NCI-H82 (cell line): ENCODE measurements around the gene MORN1.

Experiments
- DNase-seq: peaks from one replicate; lab custom pipeline; 2025; lab: John Stamatoyannopoulos, UW

Gene MORN1

DNA sequence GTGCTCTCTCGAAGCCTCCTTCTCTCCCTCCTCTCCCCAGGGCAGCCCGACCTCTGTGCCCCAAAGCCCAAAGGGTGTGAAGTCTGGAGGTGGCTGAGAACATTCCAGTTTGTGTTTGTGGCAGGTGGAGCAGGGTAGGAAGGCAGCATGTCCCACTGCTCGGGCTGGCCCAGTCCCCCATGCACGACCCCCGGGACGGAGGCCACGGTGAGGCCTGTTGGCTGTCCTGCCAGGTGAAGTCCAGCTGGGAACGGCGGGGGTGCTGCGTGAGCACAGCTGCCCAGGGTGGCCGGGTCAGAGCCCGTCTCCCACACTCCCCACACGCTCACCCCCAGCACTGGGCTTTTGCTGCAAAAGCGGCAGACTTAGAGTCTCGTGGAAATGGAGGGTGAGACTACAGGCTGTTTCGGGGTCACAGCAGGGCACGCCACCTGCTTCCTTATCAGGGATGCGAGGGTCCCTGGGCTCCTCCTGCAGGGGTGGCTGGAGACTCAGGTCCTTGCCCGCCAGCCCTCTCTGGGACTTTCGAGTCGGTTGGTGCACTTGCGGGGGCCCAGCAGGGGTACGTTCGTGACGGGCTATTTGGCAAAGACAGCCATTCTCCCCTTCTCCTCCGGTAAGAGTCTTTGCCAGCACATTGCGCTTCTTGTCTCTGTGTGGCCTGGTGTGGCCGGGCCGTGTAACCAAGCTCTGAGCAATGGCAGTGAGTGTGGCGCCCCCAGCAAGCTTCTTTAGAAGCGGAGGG is 40.3 kb downstream of the MORN1 start:
- DNase-seq, result no peak

DNA sequence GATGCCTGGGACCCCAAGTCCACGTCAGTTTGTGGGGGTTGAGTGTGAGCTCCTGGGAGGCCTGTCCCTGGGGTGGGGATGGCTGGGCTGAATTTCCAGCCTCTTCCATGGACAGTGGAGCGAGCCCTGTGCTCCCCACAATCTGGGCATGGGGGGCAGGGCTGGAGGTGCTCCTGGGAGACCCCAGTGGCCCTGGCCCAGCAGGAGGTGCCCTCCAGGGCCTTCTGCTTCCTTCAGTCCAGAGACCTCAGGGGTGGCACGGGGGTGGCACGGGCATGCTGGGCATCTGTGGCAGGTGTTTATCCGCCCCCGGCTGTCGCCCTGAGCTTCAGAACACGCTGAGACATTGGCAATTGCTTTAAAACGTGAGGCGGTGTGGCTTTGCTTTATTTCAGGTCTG is 40.9 kb downstream of the MORN1 start:
- DNase-seq, result no peak

DNA sequence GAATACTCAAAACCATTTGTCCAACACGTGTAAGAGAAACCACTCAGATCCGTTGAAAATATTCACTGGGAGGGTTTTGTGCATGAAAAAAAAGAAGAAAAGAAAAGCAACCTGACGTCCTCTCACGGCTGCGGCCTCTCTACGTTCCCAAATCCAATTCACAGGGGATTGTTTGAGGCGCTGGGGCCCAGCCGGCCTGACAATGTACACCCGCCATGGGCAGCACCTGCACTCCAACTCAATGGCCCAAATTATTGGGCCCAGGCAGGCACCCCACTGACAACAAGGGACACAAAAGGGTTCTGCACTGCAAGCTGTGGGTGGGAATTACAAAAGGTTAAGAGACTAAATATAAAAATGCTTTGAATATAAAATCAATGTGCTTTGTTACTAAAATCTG is 41.5 kb downstream of the MORN1 start:
- peak; percentile 26 for DNase-seq

- DNase-seq, result no peak
Observed at GRCh38 chr1:2348346-2349325, 42.7 kb downstream of the MORN1 start.

DNA sequence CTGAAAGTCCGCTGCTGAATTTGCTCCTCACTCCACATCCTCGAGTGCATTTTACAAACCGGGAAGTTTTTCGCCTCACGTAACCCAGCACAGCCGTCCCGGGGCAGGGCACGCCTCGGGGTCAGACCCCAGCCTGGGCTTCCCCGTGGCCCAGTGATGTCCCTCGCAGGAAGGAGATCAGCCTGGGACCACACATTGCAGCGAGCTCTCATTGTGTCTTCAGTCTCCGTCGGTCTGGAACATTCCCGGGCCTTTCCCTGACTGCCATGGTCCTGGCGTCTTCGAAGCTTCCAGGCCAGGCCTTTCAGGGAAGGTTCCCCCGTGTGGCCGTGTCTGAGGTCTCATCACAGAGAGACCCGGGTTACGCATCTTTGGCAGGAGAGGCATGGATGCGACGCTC is 43.5 kb downstream of the MORN1 start:
- DNase-seq, result no peak

- DNase-seq, result no peak
Observed at GRCh38 chr1:2347409-2347785, 44.0 kb downstream of the MORN1 start.

DNA sequence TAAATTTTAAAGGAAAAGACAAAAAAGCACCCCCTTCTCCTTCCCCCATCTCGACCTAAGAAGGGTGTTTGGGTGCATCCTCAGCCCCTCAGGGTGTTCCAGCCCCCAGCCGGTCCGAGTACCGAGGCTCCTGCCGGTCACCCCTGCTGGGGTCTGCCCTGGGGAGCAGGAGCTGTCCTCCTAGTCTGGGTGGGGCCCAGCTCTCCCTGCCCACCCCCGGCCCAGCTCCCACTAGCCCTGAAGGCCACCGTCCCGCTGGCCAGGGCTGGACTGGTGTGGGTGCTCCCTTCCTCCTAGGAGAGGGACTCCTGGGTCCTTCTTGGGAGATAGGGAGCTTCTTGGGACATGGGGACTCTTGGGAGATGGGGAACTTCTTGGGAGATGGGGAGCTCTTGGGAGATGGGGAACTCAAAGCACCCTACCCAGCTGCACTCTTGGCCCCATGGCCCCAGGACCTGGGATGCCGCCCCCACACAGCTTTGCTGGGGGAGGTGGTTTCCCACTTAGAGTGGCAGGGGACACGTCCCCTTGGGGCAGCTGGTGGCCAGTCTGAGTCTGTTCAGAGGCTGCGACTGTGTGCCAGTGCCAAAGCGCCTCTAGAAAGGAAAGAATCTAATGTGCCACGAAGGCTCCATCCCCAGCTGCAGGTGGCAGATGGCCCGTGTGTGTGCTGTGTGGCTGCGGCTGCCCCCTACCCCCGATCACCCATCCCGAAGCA is 44.5 kb downstream of the MORN1 start:
- DNase-seq, result no peak

GRCh38 chr1:2345297-2346075 is 45.9 kb downstream of the MORN1 start:
- DNase-seq, result no peak

- no peak for DNase-seq
Observed at GRCh38 chr1:2344744-2345296, 46.5 kb downstream of the MORN1 start.

- DNase-seq, result no peak
Observed at GRCh38 chr1:2344121-2344681, 47.2 kb downstream of the MORN1 start.

DNA sequence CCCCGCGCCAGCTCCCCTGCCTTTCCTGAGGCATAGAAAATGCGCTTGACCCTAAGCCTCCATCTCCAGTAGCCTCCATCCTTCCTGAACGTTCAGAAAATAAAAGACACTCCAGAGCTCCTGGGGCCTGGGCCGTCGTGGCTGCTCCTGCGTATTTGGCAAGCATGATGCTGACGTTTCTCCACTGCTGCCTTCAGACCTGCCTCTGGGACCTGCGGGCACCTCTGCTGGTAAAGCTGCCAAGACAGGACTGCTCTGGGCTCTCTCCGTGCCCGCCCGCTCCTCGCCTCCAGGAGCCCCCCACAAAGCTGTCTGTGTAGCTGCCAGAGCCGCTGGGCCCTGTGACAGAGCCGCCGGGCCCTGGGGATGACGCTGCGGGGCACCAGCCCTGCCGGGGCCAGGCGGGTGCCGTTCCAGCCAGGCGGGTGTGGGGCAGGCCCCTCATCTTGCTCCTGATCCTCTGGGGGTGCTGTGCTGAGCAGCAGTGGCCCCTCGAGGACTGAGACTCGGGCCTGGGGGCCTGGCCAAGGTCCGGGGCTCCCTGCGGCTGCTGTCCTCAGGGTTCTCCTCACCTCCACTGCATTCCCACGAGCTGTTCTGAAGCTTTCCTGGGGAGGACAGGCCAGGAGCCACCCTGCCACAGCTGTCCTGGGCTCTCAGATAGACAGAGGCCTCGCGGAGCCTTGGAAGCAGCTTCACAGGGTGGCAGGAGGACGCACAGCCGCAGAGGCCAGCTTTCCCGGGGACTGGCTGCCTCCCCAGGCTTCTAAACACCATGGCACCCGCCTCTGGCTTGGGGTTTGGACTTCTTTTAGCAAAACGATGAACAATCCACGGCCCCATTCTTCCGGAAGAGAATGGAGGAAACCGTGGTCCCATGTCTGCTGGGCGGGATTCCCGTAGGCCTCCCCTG is 48.1 kb downstream of the MORN1 start:
- DNase-seq, result no peak

DNA sequence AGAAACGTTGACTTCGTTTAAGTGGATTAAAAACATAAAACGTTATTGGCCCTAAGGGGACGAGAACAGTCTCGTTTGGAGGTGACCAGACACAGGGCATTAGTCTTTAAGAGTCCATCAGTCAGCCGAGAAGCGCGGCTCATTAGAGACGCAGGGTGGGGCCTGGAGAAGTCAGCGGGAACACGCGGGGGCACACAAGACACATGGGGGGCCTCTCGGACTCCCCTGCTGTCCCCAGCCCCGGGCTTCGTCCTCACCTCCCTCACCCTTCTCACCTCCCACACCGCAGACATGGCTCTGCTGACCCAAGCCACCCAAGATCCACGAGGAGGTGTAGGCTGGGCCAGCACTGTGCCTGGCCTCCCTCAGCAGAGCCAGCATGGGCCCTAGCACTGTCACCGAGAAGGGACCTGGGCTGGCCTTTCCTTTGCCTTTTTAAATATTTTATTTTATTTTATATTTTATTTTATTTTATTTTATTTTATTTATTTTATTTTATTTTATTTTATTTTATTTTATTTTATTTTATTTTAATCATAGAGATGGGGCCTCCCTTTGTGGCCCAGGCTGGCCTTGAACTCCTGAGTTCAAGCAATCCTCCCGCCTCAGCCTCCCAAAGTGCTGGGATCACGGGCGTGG is 48.9 kb downstream of the MORN1 start:
- peak; percentile 24 for DNase-seq

DNA sequence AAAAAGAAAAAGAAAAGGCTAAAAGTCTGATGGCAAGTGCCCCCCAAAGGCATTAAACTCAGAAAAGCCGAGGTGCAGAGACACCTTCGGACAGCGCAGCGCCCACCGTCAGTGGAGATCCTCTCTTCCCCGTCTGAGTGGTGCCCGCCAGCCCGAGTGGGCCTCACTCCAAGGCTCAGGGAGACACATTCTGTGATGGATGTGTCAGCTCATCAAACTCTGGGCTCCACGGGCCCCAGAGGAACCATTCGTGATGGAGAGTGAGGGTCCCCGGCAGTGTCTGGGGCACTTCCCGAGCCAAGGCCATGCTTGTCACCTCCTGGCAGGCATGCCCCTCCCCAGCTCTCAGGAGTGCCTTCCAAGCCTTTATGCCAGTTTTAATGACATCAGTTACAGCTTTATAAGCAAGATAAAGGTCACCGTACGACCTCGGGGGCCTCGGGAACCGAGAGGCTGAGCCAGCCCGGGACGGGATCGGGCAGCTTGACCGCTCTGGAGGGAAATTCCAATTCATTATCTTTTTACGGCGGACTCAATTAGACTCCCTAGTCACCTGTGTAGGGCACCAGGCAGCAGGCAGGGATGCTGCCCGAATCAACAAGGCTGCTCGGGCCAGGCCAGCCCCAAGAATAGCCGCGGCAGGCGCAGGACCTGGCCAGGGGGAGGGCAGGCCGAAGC is 49.5 kb downstream of the MORN1 start:
- no peak for DNase-seq

GRCh38 chr1:2340918-2341254 is 50.5 kb downstream of the MORN1 start:
- no peak for DNase-seq

- no peak for DNase-seq
Observed at GRCh38 chr1:2340086-2340917, 51.1 kb downstream of the MORN1 start.

DNA sequence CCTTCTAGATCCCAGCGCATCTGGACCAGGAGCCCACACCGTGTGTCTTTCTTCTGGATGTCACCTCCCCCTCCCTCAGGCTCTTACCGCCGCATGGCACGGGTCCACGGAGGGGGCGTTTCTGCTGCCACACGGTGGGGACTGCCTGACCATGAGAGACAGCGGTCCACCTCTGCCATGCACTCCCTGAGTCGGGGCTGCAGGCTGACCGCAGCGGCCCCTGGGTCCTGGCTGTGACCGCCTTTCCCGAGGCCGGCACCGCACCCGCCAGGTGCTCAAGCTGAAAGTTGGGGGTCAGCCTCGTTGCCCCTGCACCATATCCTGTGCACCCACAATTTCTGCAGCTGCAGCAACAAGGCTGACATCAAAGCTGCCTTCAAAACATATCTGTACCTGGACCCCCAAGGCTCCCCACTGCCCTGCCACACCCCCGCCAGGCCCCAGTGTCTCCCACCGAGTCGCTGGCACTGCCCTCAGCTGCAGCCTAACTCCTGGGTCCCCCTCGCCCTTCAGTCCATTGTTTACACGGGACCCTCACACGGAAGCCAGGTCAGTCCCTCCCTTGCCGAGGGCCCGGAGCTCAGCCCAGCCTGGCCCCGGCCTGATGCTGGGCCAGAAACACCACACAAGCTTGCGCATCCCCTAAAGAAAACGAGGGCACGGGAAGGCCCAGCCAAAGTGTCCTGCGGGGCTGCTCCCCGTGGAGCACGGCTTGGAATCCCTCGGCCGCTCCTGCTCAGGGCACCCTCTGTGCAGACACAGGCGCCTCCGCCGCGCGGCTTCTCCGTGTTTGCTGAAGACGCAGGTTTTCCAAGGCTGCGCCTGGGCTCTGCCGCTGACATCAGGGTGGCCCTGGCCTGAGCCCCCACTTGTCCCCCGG is 51.9 kb downstream of the MORN1 start:
- DNase-seq, result no peak

GRCh38 chr1:2337501-2337900 is 53.9 kb downstream of the MORN1 start:
- DNase-seq, result no peak
